Right lobe of liver (tissue), 4 donors: ENCODE measurements around the gene BICDL2.

Experiments used
- CTCF ChIP-seq, 4 donors: fragments of 200-600 bp in 3 of 4; fragments of 450-650 bp in 1 of 4; IDR thresholded peaks; one replicate each; pipeline versions ENCODE4 v1.5.1 to v1.8.0; 2016 to 2022; ENCODE audit warnings: antibody characterized with exemption in 4 of 4, mild to moderate bottlenecking in 2 of 4
- POLR2A ChIP-seq: fragments of 450-650 bp; IDR thresholded peaks from one replicate; pipeline ENCODE4 v1.6.1; 2017; ENCODE audit warnings: antibody characterized with exemption, mild to moderate bottlenecking
- donor health status: DM: no; HTN: no; CAD: no.
- donor health status: DM: no; HTN: no; CAD: no.
- donor health status: DM: no; HTN: yes; CAD: no.

GRCh38 chr16:2987286-2987685 lies 49.5 kb downstream of the BICDL2 start:
- no peak for TF ChIP-seq CTCF (IDR thresholded peaks at IDR 0.05)
- TF ChIP-seq POLR2A = no peak
